ENCODE measurements around the gene UGT1A9. TPM values are rescaled to one million over a fixed set of nuclear protein-coding genes. Genes with fewer than 3 reads are reported as not detected.

Gene UGT1A9
- total RNA-seq, 1 donor from 2014 or later: not detected

DNA sequence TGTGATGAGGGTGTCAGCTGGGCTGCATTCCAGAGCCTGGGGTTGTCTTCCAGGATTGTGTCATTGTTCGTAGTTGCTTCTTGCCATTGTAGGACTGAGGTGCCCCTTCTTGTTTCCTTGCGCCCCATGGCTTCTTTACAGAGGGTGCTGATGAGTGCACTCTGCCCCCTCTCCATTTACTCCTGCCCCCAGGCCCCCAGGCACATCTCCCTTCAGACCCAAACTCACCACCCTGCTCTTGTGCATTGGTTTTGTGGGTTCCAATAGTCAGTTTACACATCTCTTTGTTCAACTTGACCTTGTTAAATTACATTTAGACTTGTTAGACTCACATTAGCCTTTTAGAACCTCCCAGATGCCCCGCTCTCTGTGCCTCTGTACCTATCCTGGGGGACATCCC, 149.5 kb downstream of the UGT1A9 start:
- Histone ChIP-seq H4K20me1 (ENCODE audit: low read depth) (no peaks in the 10 kb centered on the region), H3K27ac (no peak overlapping the region), H3K4me1 (no peaks in the 10 kb centered on the region), H3K9me3 (ENCODE audit: low read depth) (no peaks in the 10 kb centered on the region), H2AFZ (replicated peaks) (no peak overlapping the region), H3K4me2 (no peak overlapping the region), H3K27me3 (no peaks in the 10 kb centered on the region), H3K9ac (no peak overlapping the region), H3K36me3 (no peaks in the 10 kb centered on the region), H3K4me3 (no peak overlapping the region), H3K79me2 (ENCODE audit: low read depth) (no peaks in the 10 kb centered on the region), H3F3A (ENCODE audit: low read depth) (no peaks in the 10 kb centered on the region)
- Mint-ChIP-seq H3K4me3 (no peak overlapping the region), H3K9me3 (peaks cover 3% of the 10 kb centered on the region), H3K27me3 (ENCODE audit: insufficient read depth, low read depth) (peaks cover 6% of the 10 kb centered on the region), H3K36me3 (peaks cover 1% of the 10 kb centered on the region), H3K4me1 (peaks cover 9% of the 10 kb centered on the region), H3K27ac (peak overlapping the region; percentile 59)
- DNase-seq (ENCODE audit: low spot score): no peak
- TF ChIP-seq, protein P1, sequence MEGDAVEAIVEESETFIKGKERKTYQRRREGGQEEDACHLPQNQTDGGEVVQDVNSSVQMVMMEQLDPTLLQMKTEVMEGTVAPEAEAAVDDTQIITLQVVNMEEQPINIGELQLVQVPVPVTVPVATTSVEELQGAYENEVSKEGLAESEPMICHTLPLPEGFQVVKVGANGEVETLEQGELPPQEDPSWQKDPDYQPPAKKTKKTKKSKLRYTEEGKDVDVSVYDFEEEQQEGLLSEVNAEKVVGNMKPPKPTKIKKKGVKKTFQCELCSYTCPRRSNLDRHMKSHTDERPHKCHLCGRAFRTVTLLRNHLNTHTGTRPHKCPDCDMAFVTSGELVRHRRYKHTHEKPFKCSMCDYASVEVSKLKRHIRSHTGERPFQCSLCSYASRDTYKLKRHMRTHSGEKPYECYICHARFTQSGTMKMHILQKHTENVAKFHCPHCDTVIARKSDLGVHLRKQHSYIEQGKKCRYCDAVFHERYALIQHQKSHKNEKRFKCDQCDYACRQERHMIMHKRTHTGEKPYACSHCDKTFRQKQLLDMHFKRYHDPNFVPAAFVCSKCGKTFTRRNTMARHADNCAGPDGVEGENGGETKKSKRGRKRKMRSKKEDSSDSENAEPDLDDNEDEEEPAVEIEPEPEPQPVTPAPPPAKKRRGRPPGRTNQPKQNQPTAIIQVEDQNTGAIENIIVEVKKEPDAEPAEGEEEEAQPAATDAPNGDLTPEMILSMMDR (IDR thresholded peaks at IDR 0.05): no peak
- TF ChIP-seq EZH2 (IDR thresholded peaks at IDR 0.05) (no peak), EZH2phosphoT487 (IDR thresholded peaks at IDR 0.05) (no peak)

DNA sequence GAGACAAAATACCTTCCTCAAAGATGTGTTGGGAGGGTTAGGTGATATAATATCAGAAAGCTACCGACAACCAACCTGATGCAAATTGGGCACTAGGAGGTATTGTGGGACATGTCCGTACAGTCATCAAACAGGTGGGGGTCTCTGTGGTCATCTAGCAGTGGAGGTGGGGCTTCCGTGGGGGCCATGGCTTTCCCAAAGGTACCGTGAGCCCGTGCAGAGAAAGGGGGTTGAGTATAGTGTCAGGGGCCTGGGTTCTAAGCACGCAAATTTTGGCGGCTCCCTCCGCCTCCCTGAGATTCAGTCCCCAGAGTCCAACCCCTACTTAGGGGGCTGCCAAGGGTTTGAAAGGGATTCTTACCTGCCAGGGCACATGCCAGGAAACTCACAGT, 150.0 kb downstream of the UGT1A9 start:
- Histone ChIP-seq H3K4me3 (no peak overlapping the region), H3K36me3 (no peaks in the 10 kb centered on the region), H3K79me2 (ENCODE audit: low read depth) (no peaks in the 10 kb centered on the region), H2AFZ (replicated peaks) (no peak overlapping the region), H3K4me1 (no peaks in the 10 kb centered on the region), H3K27me3 (no peaks in the 10 kb centered on the region), H3K4me2 (no peak overlapping the region), H3K9me3 (ENCODE audit: low read depth) (no peaks in the 10 kb centered on the region), H4K20me1 (ENCODE audit: low read depth) (no peaks in the 10 kb centered on the region), H3K27ac (no peak overlapping the region), H3K9ac (no peak overlapping the region), H3F3A (ENCODE audit: low read depth) (no peaks in the 10 kb centered on the region)
- H3K27ac Mint-ChIP-seq: peak overlapping the region; percentile 59
- H3K36me3 Mint-ChIP-seq: peaks cover 1% of the 10 kb centered on the region
- H3K4me1 Mint-ChIP-seq: peaks cover 4% of the 10 kb centered on the region
- DNase-seq (ENCODE audit: low spot score): no peak
- TF ChIP-seq EZH2phosphoT487 (IDR thresholded peaks at IDR 0.05): no peak
- no peak for TF ChIP-seq EZH2 (IDR thresholded peaks at IDR 0.05)
- TF ChIP-seq, protein P1 (IDR thresholded peaks at IDR 0.05): no peak
- no peak overlapping the region for H3K4me3 Mint-ChIP-seq
- H3K9me3 Mint-ChIP-seq: peaks cover 3% of the 10 kb centered on the region
- H3K27me3 Mint-ChIP-seq (ENCODE audit: insufficient read depth, low read depth): peaks cover 6% of the 10 kb centered on the region

GRCh38 chr2:233822101-233822771, 150.5 kb downstream of the UGT1A9 start:
- Histone ChIP-seq H3K27ac (no peak overlapping the region), H3K79me2 (ENCODE audit: low read depth) (no peaks in the 10 kb centered on the region), H3K27me3 (no peaks in the 10 kb centered on the region), H3K4me2 (no peak overlapping the region), H3K36me3 (no peaks in the 10 kb centered on the region), H4K20me1 (ENCODE audit: low read depth) (no peaks in the 10 kb centered on the region), H3K9ac (no peak overlapping the region), H3F3A (ENCODE audit: low read depth) (no peaks in the 10 kb centered on the region), H3K4me1 (no peaks in the 10 kb centered on the region), H3K9me3 (ENCODE audit: low read depth) (no peaks in the 10 kb centered on the region), H2AFZ (replicated peaks) (no peak overlapping the region), H3K4me3 (no peak overlapping the region)
- no peak overlapping the region for H3K27ac Mint-ChIP-seq
- peaks cover 1% of the 10 kb centered on the region for H3K36me3 Mint-ChIP-seq
- peaks cover 3% of the 10 kb centered on the region for H3K9me3 Mint-ChIP-seq
- TF ChIP-seq EZH2phosphoT487 (IDR thresholded peaks at IDR 0.05): no peak
- TF ChIP-seq, protein P1 (IDR thresholded peaks at IDR 0.05): no peak
- TF ChIP-seq EZH2 (IDR thresholded peaks at IDR 0.05): no peak
- H3K4me3 Mint-ChIP-seq: no peak overlapping the region
- peaks cover under 1% of the 10 kb centered on the region for H3K4me1 Mint-ChIP-seq
- H3K27me3 Mint-ChIP-seq (ENCODE audit: insufficient read depth, low read depth): peaks cover 4% of the 10 kb centered on the region
- DNase-seq (ENCODE audit: low spot score): no peak

Other genes starting within 250 kb of the UGT1A9 start
- 15.1 and 32.9 TPM in 2 replicates for gene USP40, start 105.1 kb upstream of the UGT1A9 start, total RNA-seq (ENCODE audit: low replicate concordance)
- not detected in 2 replicates for gene UGT1A8, start 54.3 kb upstream of the UGT1A9 start, total RNA-seq (ENCODE audit: low replicate concordance)
- not detected in 2 replicates for gene UGT1A10, start 35.5 kb upstream of the UGT1A9 start, total RNA-seq (ENCODE audit: low replicate concordance)
- not detected in 2 replicates for gene UGT1A7, start 10.0 kb downstream of the UGT1A9 start, total RNA-seq (ENCODE audit: low replicate concordance)
- not detected in 2 replicates for gene UGT1A6, start 21.0 kb downstream of the UGT1A9 start, total RNA-seq (ENCODE audit: low replicate concordance)
- not detected in 2 replicates for gene UGT1A5, start 41.0 kb downstream of the UGT1A9 start, total RNA-seq (ENCODE audit: low replicate concordance)
- gene UGT1A4, start 46.8 kb downstream of the UGT1A9 start, total RNA-seq (ENCODE audit: low replicate concordance): not detected in 2 replicates
- not detected in 2 replicates for gene UGT1A3, start 57.1 kb downstream of the UGT1A9 start, total RNA-seq (ENCODE audit: low replicate concordance)
- gene UGT1A1, start 88.4 kb downstream of the UGT1A9 start, total RNA-seq (ENCODE audit: low replicate concordance): not detected in 2 replicates
- gene MROH2A, start 106.4 kb downstream of the UGT1A9 start, total RNA-seq (ENCODE audit: low replicate concordance): not detected in 2 replicates
- gene HJURP, start 182.6 kb downstream of the UGT1A9 start, total RNA-seq (ENCODE audit: low replicate concordance): 101 and 109 TPM in 2 replicates
- gene TRPM8, start 245.5 kb downstream of the UGT1A9 start, total RNA-seq (ENCODE audit: low replicate concordance): 4.9 and 7.5 TPM in 2 replicates